GM23338 (cell line): ENCODE measurements around the gene VPS37B. TPM values are rescaled to one million over a fixed set of nuclear protein-coding genes. Genes with fewer than 3 reads are reported as not detected.

ENCODE experiments used
- ATAC-seq: fragments of 200-7000 bp; cut with Tn5 transposase; 3 replicates; pipeline ENCODE4 v1.9.1; 2020
- DNase-seq: peaks from one replicate; pipeline ENCODE4 v3.0.0-alpha.2; 2015; ENCODE audit warnings: low spot score
- H2AFZ ChIP-seq: fragments of 200-600 bp; sonication (generic); 2 replicates; pipeline ENCODE4 v1.8.0; 2016; ENCODE audit warnings: antibody characterized with exemption, mild to moderate bottlenecking, moderate library complexity
- H3F3A ChIP-seq: fragments of 200-600 bp; sonication (generic); replicated peaks from 2 replicates; pipeline ENCODE4 v1.8.0; 2017; ENCODE audit warnings: antibody characterized with exemption, mixed run types, low read depth
- H3K27ac ChIP-seq: fragments of 200-600 bp; sonication (generic); 2 replicates; pipeline ENCODE4 v1.6.1; 2016; ENCODE audit warnings: low read depth
- H3K27me3 ChIP-seq: fragments of 200-600 bp; sonication (generic); 2 replicates; pipeline ENCODE4 v1.8.0; 2016; ENCODE audit warnings: mild to moderate bottlenecking, mixed run types, moderate library complexity; ENCODE audit not compliant: insufficient read depth
- H3K36me3 ChIP-seq: fragments of 200-600 bp; sonication (generic); 2 replicates; pipeline ENCODE4 v1.8.0; 2016; ENCODE audit warnings: mild to moderate bottlenecking; ENCODE audit not compliant: insufficient read depth
- H3K4me1 ChIP-seq: fragments of 200-600 bp; sonication (generic); 2 replicates; pipeline ENCODE4 v1.8.0; 2016; ENCODE audit warnings: mild to moderate bottlenecking, moderate library complexity; ENCODE audit not compliant: insufficient read depth
- H3K4me2 ChIP-seq: fragments of 200-600 bp; sonication (generic); 2 replicates; pipeline ENCODE4 v1.7.1; 2017; ENCODE audit warnings: mixed run types
- H3K4me3 ChIP-seq: fragments of 200-600 bp; sonication (generic); 2 replicates; pipeline ENCODE4 v1.6.1; 2016; ENCODE audit warnings: mixed run types
- H3K79me2 ChIP-seq: fragments of 200-600 bp; sonication (generic); replicated peaks from 2 replicates; pipeline ENCODE4 v1.8.0; 2017; ENCODE audit warnings: mild to moderate bottlenecking; ENCODE audit not compliant: insufficient read depth
- H3K9me2 ChIP-seq: fragments of 200-600 bp; sonication (generic); 2 replicates; pipeline ENCODE4 v1.8.0; 2017; ENCODE audit not compliant: insufficient read depth
- H4K20me1 ChIP-seq: fragments of 200-600 bp; sonication (generic); replicated peaks from 2 replicates; pipeline ENCODE4 v1.8.0; 2017; ENCODE audit warnings: mild to moderate bottlenecking; ENCODE audit not compliant: insufficient read depth
- H3K27ac Mint-ChIP-seq: 2 replicates; pipeline ENCODE4 v1.8.0; 2020; ENCODE audit warnings: inconsistent platforms, mild to moderate bottlenecking, moderate library complexity, mixed read lengths
- H3K27me3 Mint-ChIP-seq: 3 replicates; pipeline ENCODE4 v1.8.0; 2022; ENCODE audit warnings: low read depth, mild to moderate bottlenecking, moderate library complexity, mixed read lengths, inconsistent platforms; ENCODE audit not compliant: insufficient read depth, poor library complexity
- H3K36me3 Mint-ChIP-seq: 3 replicates; pipeline ENCODE4 v1.8.0; 2021; ENCODE audit warnings: low read depth, mild to moderate bottlenecking, inconsistent platforms, moderate library complexity, mixed read lengths
- H3K4me1 Mint-ChIP-seq: 3 replicates; pipeline ENCODE4 v1.8.0; 2020; ENCODE audit warnings: mild to moderate bottlenecking, inconsistent platforms, mixed read lengths
- H3K4me3 Mint-ChIP-seq: 3 replicates; pipeline ENCODE4 v1.8.0; 2021; ENCODE audit warnings: moderate library complexity, mild to moderate bottlenecking, inconsistent platforms, mixed read lengths
- H3K9me3 Mint-ChIP-seq: 3 replicates; pipeline ENCODE4 v1.8.0; 2020; ENCODE audit warnings: moderate library complexity, mild to moderate bottlenecking, inconsistent platforms, mixed read lengths
- CREB1 ChIP-seq: fragments of 250-450 bp; sonication (Bioruptor Pico); IDR thresholded peaks from 2 replicates; pipeline ENCODE4 v1.5.0; 2020; ENCODE audit warnings: low read depth, mild to moderate bottlenecking, moderate library complexity
- CTCF ChIP-seq, 2 experiments: fragments of 200-600 bp in 1 of 2; sonication (generic) in 1 of 2; conservative IDR thresholded peaks; 2 replicates each; pipeline versions ENCODE4 v1.5.1 to v1.6.1; 2016 to 2017; ENCODE audit warnings: antibody characterized with exemption in 2 of 2, low read depth in 2 of 2, mild to moderate bottlenecking in 2 of 2, moderate library complexity in 1 of 2
- ETS1 ChIP-seq: IDR thresholded peaks from 2 replicates; pipeline ENCODE4 v1.6.1; 2016; ENCODE audit warnings: antibody characterized with exemption
- EZH2 ChIP-seq: fragments of 200-600 bp; sonication (generic); IDR thresholded peaks from one replicate; pipeline ENCODE4 v1.8.0; 2017; ENCODE audit warnings: antibody characterized with exemption, mild to moderate bottlenecking, low read depth; ENCODE audit not compliant: unreplicated experiment
- EZH2phosphoT487 ChIP-seq: fragments of 200-600 bp; sonication (generic); IDR thresholded peaks from one replicate; pipeline ENCODE4 v1.8.1; 2018; ENCODE audit warnings: antibody characterized with exemption; ENCODE audit not compliant: unreplicated experiment
- JUNB ChIP-seq: IDR thresholded peaks from one replicate; pipeline ENCODE4 v1.6.1; 2016; ENCODE audit warnings: antibody characterized with exemption; ENCODE audit not compliant: unreplicated experiment
- NANOG ChIP-seq: IDR thresholded peaks from 2 replicates; pipeline ENCODE4 v1.6.1; 2016; ENCODE audit warnings: antibody characterized with exemption, borderline replicate concordance
- POLR2AphosphoS5 ChIP-seq: IDR thresholded peaks from 2 replicates; pipeline ENCODE4 v1.6.1; 2016; ENCODE audit warnings: antibody characterized with exemption, low read depth
- REST ChIP-seq: IDR thresholded peaks from one replicate; pipeline ENCODE4 v1.6.1; 2018; ENCODE audit warnings: antibody characterized with exemption; ENCODE audit not compliant: unreplicated experiment
- STAT1 ChIP-seq: IDR thresholded peaks from one replicate; pipeline ENCODE4 v1.6.1; 2016; ENCODE audit warnings: antibody characterized with exemption; ENCODE audit not compliant: unreplicated experiment
- ZNF114 ChIP-seq: fragments of 250-450 bp; sonication (Bioruptor Pico); IDR thresholded peaks from 2 replicates; pipeline ENCODE4 v1.5.0; 2020; ENCODE audit warnings: mild to moderate bottlenecking, moderate library complexity
- ZNF331 ChIP-seq: fragments of 250-450 bp; sonication (Bioruptor Pico); IDR thresholded peaks from 2 replicates; pipeline ENCODE4 v1.5.0; 2020; ENCODE audit warnings: low read depth, mild to moderate bottlenecking, moderate library complexity
- polyA plus RNA-seq: library from polyadenylated mRNA; unstranded; fragments of >200 nt; fragmentation: Nextera tagmentation; extraction: Ambion mirVana; gene quantifications from 2 replicates; pipeline ENCODE4 v1.2.1, GENCODE V29; 2016
- total RNA-seq: library from RNA; depleted of rRNA; stranded (reverse); fragments of >200 nt; shearing (Covaris generic); gene quantifications from 2 replicates; pipeline ENCODE4 v1.2.3, GENCODE V29; 2014
- TF ChIP-seq, protein P1 (sequence below): fragments of 250-450 bp; sonication (Bioruptor Pico); IDR thresholded peaks from 2 replicates; pipeline ENCODE4 v1.5.0; 2020; ENCODE audit warnings: mild to moderate bottlenecking, moderate library complexity

The VPS37B gene
- total and polyA plus RNA-seq, 2 experiments from 2014 or later, result 6.7 to 10.9 TPM

- Mint-ChIP-seq H3K27me3 (peaks cover 14% of the 10 kb centered on the region), H3K9me3 (no peaks in the 10 kb centered on the region), H3K4me3 (no peak overlapping the region), H3K4me1 (no peaks in the 10 kb centered on the region), H3K36me3 (no peaks in the 10 kb centered on the region), H3K27ac (no peak overlapping the region)
- Histone ChIP-seq H3F3A (no peaks in the 10 kb centered on the region), H3K4me3 (no peak overlapping the region), H3K4me1 (no peaks in the 10 kb centered on the region), H3K9me2 (no peaks in the 10 kb centered on the region), H3K27ac (no peak overlapping the region), H3K27me3 (no peaks in the 10 kb centered on the region), H4K20me1 (peaks cover 3% of the 10 kb centered on the region; the same call in 1 of the 2 replicates), H3K36me3 (no peaks in the 10 kb centered on the region), H3K79me2 (no peaks in the 10 kb centered on the region), H3K4me2 (no peak overlapping the region), H2AFZ (no peak overlapping the region)
- no peak for DNase-seq
- no peak for ATAC-seq
- TF ChIP-seq JUNB, result no peak
- TF ChIP-seq, protein P1, sequence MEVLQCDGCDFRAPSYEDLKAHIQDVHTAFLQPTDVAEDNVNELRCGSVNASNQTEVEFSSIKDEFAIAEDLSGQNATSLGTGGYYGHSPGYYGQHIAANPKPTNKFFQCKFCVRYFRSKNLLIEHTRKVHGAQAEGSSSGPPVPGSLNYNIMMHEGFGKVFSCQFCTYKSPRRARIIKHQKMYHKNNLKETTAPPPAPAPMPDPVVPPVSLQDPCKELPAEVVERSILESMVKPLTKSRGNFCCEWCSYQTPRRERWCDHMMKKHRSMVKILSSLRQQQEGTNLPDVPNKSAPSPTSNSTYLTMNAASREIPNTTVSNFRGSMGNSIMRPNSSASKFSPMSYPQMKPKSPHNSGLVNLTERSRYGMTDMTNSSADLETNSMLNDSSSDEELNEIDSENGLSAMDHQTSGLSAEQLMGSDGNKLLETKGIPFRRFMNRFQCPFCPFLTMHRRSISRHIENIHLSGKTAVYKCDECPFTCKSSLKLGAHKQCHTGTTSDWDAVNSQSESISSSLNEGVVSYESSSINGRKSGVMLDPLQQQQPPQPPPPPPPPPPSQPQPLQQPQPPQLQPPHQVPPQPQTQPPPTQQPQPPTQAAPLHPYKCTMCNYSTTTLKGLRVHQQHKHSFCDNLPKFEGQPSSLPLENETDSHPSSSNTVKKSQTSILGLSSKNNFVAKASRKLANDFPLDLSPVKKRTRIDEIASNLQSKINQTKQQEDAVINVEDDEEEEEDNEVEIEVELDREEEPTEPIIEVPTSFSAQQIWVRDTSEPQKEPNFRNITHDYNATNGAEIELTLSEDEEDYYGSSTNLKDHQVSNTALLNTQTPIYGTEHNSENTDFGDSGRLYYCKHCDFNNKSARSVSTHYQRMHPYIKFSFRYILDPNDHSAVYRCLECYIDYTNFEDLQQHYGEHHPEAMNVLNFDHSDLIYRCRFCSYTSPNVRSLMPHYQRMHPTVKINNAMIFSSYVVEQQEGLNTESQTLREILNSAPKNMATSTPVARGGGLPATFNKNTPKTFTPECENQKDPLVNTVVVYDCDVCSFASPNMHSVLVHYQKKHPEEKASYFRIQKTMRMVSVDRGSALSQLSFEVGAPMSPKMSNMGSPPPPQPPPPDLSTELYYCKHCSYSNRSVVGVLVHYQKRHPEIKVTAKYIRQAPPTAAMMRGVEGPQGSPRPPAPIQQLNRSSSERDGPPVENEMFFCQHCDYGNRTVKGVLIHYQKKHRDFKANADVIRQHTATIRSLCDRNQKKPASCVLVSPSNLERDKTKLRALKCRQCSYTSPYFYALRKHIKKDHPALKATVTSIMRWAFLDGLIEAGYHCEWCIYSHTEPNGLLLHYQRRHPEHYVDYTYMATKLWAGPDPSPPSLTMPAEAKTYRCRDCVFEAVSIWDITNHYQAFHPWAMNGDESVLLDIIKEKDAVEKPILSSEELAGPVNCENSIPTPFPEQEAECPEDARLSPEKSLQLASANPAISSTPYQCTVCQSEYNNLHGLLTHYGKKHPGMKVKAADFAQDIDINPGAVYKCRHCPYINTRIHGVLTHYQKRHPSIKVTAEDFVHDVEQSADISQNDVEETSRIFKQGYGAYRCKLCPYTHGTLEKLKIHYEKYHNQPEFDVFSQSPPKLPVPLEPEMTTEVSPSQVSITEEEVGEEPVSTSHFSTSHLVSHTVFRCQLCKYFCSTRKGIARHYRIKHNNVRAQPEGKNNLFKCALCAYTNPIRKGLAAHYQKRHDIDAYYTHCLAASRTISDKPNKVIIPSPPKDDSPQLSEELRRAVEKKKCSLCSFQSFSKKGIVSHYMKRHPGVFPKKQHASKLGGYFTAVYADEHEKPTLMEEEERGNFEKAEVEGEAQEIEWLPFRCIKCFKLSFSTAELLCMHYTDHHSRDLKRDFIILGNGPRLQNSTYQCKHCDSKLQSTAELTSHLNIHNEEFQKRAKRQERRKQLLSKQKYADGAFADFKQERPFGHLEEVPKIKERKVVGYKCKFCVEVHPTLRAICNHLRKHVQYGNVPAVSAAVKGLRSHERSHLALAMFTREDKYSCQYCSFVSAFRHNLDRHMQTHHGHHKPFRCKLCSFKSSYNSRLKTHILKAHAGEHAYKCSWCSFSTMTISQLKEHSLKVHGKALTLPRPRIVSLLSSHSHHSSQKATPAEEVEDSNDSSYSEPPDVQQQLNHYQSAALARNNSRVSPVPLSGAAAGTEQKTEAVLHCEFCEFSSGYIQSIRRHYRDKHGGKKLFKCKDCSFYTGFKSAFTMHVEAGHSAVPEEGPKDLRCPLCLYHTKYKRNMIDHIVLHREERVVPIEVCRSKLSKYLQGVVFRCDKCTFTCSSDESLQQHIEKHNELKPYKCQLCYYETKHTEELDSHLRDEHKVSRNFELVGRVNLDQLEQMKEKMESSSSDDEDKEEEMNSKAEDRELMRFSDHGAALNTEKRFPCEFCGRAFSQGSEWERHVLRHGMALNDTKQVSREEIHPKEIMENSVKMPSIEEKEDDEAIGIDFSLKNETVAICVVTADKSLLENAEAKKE (CRISPR knock-in tag), result no peak
- TF ChIP-seq REST, result no peak
- TF ChIP-seq EZH2phosphoT487, result no peak
- TF ChIP-seq ZNF114 (CRISPR knock-in tag), result no peak
- no peak for TF ChIP-seq ZNF331
- no peak for TF ChIP-seq POLR2AphosphoS5
- no peak for TF ChIP-seq CREB1 (CRISPR knock-in tag)
- TF ChIP-seq STAT1, result no peak
- TF ChIP-seq CTCF (conservative IDR thresholded peaks at IDR 0.05; ENCODE audit: low read depth in 2 of 2), result no peak
- TF ChIP-seq EZH2, result no peak
- TF ChIP-seq NANOG, result no peak
- no peak for TF ChIP-seq ETS1
Observed at GRCh38 chr12:122942637-122943036, 46.7 kb upstream of the VPS37B start.
